Measurements from ENCODE around the gene C4orf51.
"Not testable (repeated sequence)": the region's sequence is repeated elsewhere in the genome, so short reads cannot be mapped to it uniquely, and the experiment has no call there.

C4orf51 gene

DNA sequence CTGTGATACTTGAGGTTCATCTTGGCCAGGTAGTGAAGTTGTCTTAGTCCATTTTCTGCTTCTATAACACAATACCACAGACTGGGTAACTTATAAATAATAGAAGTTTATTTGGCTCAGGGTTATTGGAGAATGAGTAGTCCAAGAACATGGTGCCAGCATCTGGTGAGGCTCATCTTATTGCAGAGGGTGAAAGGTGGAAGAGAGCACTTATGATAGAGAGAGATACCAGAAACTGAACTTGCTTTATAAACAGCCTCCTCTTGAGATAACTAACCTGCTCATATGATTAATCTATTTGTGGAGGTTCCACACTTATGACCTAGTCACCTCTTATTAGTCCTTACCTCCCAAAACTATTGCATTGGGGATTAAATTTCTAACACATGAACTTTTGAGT lies 1.6 kb downstream of the C4orf51 start:
- DNase-seq (no peak), ATAC-seq (replicated peaks) (no peak)
- peaks cover 26 to 39% of the 10 kb centered on the region in 2 donors for H3K27me3 Mint-ChIP-seq
- H3K4me1 Mint-ChIP-seq (ENCODE audit: low read depth in 2 of 2), result no peaks in the 10 kb centered on the region
- H3K36me3 Mint-ChIP-seq (ENCODE audit: insufficient read depth), result no peaks in the 10 kb centered on the region
- no peak overlapping the region for H3K4me3 Mint-ChIP-seq
- no peak overlapping the region for H3K27ac Mint-ChIP-seq
- H3K9me3 Mint-ChIP-seq, result peaks cover 0 to 7% of the 10 kb centered on the region in 2 donors

DNA sequence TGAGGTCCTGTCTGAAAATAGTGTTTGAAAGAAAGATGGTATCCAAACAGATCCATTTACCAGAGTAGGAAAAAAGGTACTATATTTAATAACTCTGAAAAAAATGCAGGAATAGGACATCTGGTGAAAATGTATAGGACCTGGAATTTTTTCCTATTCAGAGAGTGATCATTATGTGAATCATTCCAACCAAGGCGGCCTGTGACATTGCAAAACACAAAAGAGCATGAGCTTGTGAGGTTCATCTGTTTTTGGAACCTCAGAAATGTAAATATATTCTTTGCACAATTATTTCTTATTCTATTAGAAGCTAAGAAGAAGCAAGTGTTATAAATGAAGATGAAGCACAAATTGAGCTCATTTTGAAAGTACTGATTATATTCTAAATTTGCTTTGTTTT lies 2.0 kb downstream of the C4orf51 start:
- ATAC-seq (replicated peaks), result no peak
- H3K4me1 Mint-ChIP-seq (ENCODE audit: low read depth in 2 of 2), result no peaks in the 10 kb centered on the region
- H3K27ac Mint-ChIP-seq, result no peak overlapping the region
- H3K9me3 Mint-ChIP-seq, result peaks cover 0 to 7% of the 10 kb centered on the region in 2 donors
- H3K4me3 Mint-ChIP-seq, result no peak overlapping the region
- DNase-seq, result no peak
- peaks cover 26 to 39% of the 10 kb centered on the region in 2 donors for H3K27me3 Mint-ChIP-seq
- H3K36me3 Mint-ChIP-seq (ENCODE audit: insufficient read depth), result no peaks in the 10 kb centered on the region

DNA sequence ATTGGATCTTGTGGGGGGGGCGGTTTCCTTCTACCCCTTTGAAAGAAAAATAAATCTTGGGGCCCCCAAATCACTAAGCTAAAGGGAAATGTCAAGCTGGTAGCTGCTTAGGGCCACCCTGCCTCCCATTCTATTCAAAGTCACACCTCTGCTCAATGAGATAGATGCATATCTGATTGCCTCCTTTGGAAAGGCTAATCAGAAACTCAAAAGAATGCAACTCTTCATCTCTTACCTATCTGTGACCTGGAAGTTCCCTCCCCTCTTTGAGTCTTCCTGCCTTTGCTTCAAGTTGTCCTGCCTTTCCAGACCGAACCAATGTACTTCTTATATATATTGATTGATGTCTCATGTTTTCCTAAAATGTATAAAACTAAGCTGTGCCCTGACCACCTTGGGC lies 7.0 kb downstream of the C4orf51 start:
- DNase-seq, result no peak
- H3K27ac Mint-ChIP-seq, result no peak overlapping the region
- H3K36me3 Mint-ChIP-seq (ENCODE audit: insufficient read depth), result no peaks in the 10 kb centered on the region
- no peak for ATAC-seq (replicated peaks)
- peaks cover 0 to 1% of the 10 kb centered on the region in 2 donors for H3K4me1 Mint-ChIP-seq (ENCODE audit: low read depth in 2 of 2)
- H3K4me3 Mint-ChIP-seq, result no peak overlapping the region
- peaks cover 0 to 33% of the 10 kb centered on the region in 2 donors for H3K27me3 Mint-ChIP-seq
- H3K9me3 Mint-ChIP-seq, result no peaks in the 10 kb centered on the region

DNA sequence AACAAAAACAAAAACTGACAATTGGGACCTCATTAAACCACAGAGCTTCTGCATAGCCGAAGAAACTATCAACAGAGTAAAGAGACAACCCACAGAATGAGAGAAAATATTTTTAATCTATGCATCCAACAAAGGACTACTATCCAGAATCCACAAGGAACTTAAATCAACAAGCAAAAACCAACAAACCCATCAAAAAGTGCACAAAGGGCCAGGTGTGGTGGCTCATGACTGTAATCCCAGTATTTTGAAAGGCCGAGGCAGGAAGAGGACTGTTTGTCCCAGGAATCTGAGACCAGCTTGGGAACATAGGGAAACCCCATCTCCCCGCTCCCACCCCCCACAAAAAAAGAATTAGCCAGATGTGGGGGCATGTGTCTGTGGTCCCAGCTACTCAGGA lies 10.7 kb downstream of the C4orf51 start:
- Mint-ChIP-seq H3K36me3 (ENCODE audit: insufficient read depth) (no peaks in the 10 kb centered on the region), H3K4me1 (ENCODE audit: low read depth in 2 of 2) (peaks cover 0 to 1% of the 10 kb centered on the region in 2 donors), H3K4me3 (no peak overlapping the region), H3K27ac (no peak overlapping the region), H3K9me3 (no peaks in the 10 kb centered on the region), H3K27me3 (peaks cover 0 to 18% of the 10 kb centered on the region in 2 donors)
- ATAC-seq (replicated peaks) (no peak), DNase-seq (no peak)

DNA sequence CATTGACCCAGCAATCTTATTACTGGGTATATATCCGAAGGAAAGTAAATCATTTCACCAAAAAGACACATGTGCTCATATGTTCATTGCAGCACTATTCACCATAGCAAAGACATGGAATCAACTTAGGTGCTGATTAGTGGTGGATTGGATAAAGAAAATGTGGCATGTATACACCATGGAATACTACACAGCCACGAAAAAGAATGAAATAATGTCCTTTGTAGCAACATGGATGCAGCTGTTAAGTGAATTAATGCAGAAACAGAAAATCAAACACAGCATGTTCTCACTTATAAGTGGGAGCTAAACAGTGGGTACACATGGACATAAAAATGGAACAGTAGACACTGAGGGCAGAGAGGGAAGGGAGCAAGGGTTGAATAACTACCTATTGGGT lies 11.5 kb downstream of the C4orf51 start:
- H3K27ac Mint-ChIP-seq; DNase-seq; ATAC-seq (replicated peaks); H3K36me3 Mint-ChIP-seq (ENCODE audit: insufficient read depth); H3K4me1 Mint-ChIP-seq (ENCODE audit: low read depth in 2 of 2); H3K9me3 Mint-ChIP-seq; H3K4me3 Mint-ChIP-seq: not testable (repeated sequence)
- H3K27me3 Mint-ChIP-seq, result peaks cover 0 to 17% of the 10 kb centered on the region in 2 donors

DNA sequence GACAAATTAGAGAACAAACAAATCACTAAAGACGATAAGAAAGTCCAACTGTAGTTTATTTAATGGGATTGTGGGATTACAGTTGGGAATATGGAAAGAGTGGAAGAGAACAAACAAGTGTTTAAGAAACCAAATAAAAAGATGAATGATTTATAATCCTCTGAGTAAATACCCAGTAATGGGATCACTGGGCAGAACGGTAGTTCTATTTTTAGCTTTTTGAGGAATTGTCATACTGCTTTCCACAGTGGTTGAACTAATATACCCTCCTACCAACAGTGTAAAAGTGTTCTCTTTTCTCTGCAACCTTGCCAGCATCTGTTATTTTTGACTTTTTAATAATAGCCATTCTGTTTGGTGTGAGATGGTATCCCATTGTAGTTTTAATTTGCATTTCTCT lies 15.0 kb downstream of the C4orf51 start:
- no peak overlapping the region for H3K27ac Mint-ChIP-seq
- no peak overlapping the region for H3K4me3 Mint-ChIP-seq
- H3K36me3 Mint-ChIP-seq (ENCODE audit: insufficient read depth), result no peaks in the 10 kb centered on the region
- no peaks in the 10 kb centered on the region for H3K9me3 Mint-ChIP-seq
- no peaks in the 10 kb centered on the region for H3K4me1 Mint-ChIP-seq (ENCODE audit: low read depth in 2 of 2)
- DNase-seq, result no peak
- peaks cover 11% of the 10 kb centered on the region in 2 donors for H3K27me3 Mint-ChIP-seq
- ATAC-seq (replicated peaks), result no peak

DNA sequence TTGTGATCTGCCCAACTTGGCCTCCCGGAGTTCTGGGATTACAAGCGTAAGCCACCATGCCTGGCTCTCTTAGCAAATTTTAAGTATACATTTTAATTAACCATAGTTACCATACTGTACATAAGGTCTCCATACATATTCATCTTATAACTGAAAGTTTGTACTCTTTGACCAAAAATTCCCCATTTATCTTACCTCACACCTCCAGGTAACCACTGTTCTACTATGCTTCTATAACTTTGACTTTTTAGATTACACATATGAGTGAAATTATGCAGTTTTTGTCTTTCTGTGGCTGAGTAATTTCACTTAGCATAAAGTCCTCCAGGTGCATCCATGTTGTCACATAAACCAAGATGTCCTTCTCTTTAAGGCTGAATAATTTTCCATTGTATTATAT lies 17.4 kb downstream of the C4orf51 start:
- H3K4me1 Mint-ChIP-seq (ENCODE audit: low read depth in 2 of 2), result no peaks in the 10 kb centered on the region
- no peak overlapping the region for H3K27ac Mint-ChIP-seq
- peaks cover 21 to 35% of the 10 kb centered on the region in 2 donors for H3K27me3 Mint-ChIP-seq
- ATAC-seq (replicated peaks), result no peak
- H3K9me3 Mint-ChIP-seq, result no peaks in the 10 kb centered on the region
- DNase-seq, result no peak
- H3K36me3 Mint-ChIP-seq (ENCODE audit: insufficient read depth), result no peaks in the 10 kb centered on the region
- H3K4me3 Mint-ChIP-seq, result no peak overlapping the region

DNA sequence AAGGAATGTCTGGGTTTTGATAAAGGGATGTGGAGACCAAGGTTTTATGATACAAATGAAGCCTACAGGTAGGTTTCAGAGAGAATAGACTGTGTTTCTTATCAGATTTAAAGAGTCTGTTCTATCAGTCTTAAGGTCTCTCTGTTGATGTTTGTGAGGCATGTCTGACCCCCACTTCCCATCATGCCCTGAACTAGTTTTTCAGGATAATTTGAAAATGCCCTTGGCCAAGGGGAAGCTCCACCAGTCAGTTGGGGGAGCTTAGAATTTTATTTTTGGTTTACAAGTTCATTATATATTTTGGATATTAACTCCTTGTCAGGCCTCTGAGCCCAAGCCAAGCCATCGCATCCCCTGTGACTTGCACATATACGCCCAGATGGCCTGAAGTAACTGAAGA lies 18.6 kb downstream of the C4orf51 start:
- H3K4me1 Mint-ChIP-seq (ENCODE audit: low read depth in 2 of 2), result no peaks in the 10 kb centered on the region
- ATAC-seq (replicated peaks) (no peak), DNase-seq (no peak)
- H3K4me3 Mint-ChIP-seq, result no peak overlapping the region
- no peak overlapping the region for H3K27ac Mint-ChIP-seq
- no peaks in the 10 kb centered on the region for H3K36me3 Mint-ChIP-seq (ENCODE audit: insufficient read depth)
- H3K9me3 Mint-ChIP-seq, result no peaks in the 10 kb centered on the region
- H3K27me3 Mint-ChIP-seq, result peaks cover 21 to 36% of the 10 kb centered on the region in 2 donors

DNA sequence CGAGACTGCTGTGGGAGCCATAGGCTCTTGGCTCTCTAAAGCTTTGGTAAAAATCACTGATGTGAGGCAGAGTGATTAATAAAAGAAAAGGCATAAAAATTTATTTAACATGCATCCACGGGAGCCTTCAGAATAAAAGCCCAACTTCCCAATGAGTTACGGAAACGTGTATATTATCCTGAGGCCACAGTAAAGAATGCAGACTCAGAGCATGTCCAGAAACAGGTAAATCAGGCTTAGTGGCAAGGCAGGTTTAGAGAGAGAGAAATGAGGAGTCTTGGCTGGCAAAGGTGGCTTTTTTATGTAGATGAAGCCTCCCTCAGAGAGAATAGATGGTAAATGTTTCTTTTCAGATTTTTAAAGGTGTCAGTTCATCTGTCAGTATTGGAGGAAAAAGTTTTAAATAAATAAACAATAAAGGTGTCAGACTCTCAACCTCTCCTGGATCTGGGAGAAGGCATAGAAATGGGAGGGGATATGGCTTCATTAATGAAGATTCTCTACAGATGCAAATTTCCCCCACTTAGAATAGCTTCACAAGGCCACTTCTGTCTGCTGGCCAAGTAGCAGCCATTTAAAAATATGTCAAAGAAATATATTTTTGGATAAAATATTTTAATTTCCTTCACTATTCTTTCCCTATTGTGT lies 24.0 kb downstream of the C4orf51 start:
- Mint-ChIP-seq H3K36me3 (ENCODE audit: insufficient read depth) (no peaks in the 10 kb centered on the region), H3K4me1 (ENCODE audit: low read depth in 2 of 2) (no peaks in the 10 kb centered on the region), H3K9me3 (peaks cover 0 to 6% of the 10 kb centered on the region in 2 donors), H3K27me3 (peaks cover 24 to 41% of the 10 kb centered on the region in 2 donors), H3K27ac (no peak overlapping the region), H3K4me3 (no peak overlapping the region)
- no peak for ATAC-seq (replicated peaks)
- DNase-seq, result no peak

DNA sequence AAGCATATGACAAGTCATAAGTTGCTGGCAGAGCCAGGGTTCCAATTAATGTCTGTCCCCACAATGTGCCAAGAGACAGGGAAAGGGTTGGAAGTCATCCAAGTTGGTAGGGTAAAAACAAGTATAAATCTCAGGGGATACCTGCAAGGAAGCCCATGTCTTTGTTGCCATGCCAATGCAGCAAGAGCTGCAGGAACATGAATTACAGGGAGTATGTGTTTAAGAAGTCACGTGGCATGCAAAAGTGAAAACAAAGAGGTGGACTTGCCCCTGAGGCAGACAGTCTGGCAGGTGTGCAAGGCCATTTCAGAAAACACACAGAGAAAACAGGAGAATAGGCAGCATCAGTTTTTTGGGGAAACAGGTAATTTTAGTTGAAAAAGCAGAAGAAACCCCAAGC lies 29.4 kb downstream of the C4orf51 start:
- H3K36me3 Mint-ChIP-seq (ENCODE audit: insufficient read depth), result no peaks in the 10 kb centered on the region
- H3K4me1 Mint-ChIP-seq (ENCODE audit: low read depth in 2 of 2), result no peaks in the 10 kb centered on the region
- no peak overlapping the region for H3K27ac Mint-ChIP-seq
- peaks cover 11 to 15% of the 10 kb centered on the region in 2 donors for H3K27me3 Mint-ChIP-seq
- ATAC-seq (replicated peaks) (no peak), DNase-seq (no peak)
- peaks cover 2 to 16% of the 10 kb centered on the region in 2 donors for H3K9me3 Mint-ChIP-seq
- no peak overlapping the region for H3K4me3 Mint-ChIP-seq

DNA sequence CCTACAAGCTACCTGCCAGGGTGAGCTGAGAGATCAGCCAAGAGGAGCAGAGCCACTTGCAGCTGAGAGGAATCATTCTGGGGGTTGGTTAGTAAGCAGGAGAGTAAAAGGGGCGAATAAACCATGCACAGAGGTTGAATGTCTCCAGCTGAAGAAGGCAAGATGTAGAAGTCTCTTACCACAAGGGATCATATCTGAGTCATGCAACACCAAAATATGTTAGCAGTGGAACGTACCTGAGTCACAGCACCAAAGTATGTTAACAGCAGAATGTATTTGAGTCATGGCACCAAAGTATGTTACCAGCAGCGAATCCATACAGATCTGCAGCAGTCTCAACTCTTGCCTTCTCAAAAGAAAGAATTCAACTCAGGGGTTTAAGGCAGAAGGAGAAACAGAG lies 29.9 kb downstream of the C4orf51 start:
- H3K4me3 Mint-ChIP-seq, result no peak overlapping the region
- no peak for DNase-seq
- peaks cover 11 to 18% of the 10 kb centered on the region in 2 donors for H3K27me3 Mint-ChIP-seq
- no peak for ATAC-seq (replicated peaks)
- H3K36me3 Mint-ChIP-seq (ENCODE audit: insufficient read depth), result no peaks in the 10 kb centered on the region
- H3K27ac Mint-ChIP-seq, result no peak overlapping the region
- no peaks in the 10 kb centered on the region for H3K4me1 Mint-ChIP-seq (ENCODE audit: low read depth in 2 of 2)
- H3K9me3 Mint-ChIP-seq, result peaks cover 2 to 16% of the 10 kb centered on the region in 2 donors

DNA sequence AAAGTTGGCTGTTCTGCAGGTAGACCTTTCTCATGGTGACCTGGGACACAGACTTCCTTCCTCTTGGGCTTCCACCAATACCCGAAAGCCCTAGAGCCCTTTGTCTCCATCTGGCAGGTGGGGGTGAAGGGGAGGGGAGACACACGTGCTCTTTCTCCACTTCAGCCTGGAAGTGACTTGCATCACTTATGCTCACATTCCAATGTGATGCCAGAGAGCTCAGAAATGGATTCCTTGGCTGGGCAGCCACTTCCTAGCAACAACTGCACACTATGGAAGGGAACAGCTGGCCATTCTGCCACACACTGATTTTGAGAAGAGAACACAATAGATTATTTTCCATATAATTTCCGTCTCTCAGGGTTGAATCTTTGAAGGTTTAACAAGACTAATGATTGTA lies 36.3 kb downstream of the C4orf51 start:
- H3K4me1 Mint-ChIP-seq (ENCODE audit: low read depth in 2 of 2), result peaks cover 6 to 11% of the 10 kb centered on the region in 2 donors
- peaks cover 2 to 6% of the 10 kb centered on the region in 2 donors for H3K9me3 Mint-ChIP-seq
- H3K27me3 Mint-ChIP-seq, result peaks cover 31 to 55% of the 10 kb centered on the region in 2 donors
- ATAC-seq (replicated peaks) (no peak), DNase-seq (no peak)
- peaks cover 3% of the 10 kb centered on the region for H3K36me3 Mint-ChIP-seq (ENCODE audit: insufficient read depth)
- no peak overlapping the region for H3K4me3 Mint-ChIP-seq
- H3K27ac Mint-ChIP-seq, result no peak overlapping the region

DNA sequence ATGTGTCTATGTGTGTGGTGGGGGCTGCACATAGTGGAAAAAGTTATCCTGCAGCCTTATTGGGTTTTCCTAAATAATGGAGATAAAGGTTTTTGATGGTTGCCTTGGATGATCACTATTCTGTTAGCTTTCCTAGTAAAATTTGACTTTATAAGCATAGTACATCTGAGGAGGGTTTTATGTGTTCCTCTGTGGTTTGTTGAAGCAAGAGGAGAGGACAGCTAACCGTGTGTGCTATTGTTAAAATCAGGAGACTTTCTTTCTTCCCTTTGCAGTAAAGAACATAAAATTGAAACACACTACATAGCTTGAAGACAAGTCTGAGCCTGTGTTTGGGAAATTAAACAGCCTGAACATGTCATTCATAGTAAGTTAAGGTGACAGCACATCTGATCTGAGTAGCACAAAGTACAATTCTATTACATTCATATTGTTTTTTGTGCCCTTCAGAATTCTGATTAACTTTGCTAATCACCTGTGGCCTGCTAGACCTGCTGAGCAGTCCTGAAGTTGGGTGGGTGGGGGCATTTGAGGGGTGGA lies 36.8 kb downstream of the C4orf51 start:
- no peak for ATAC-seq (replicated peaks)
- Mint-ChIP-seq H3K27ac (no peak overlapping the region), H3K27me3 (peaks cover 31 to 61% of the 10 kb centered on the region in 2 donors), H3K9me3 (peaks cover 0 to under 1% of the 10 kb centered on the region in 2 donors), H3K36me3 (ENCODE audit: insufficient read depth) (peaks cover 3% of the 10 kb centered on the region), H3K4me1 (ENCODE audit: low read depth in 2 of 2) (peaks cover 6 to 11% of the 10 kb centered on the region in 2 donors), H3K4me3 (no peak overlapping the region)
- no peak for DNase-seq
